Measurements from ENCODE around the gene STARD5.
"Not testable (repeated sequence)": the region's sequence is repeated elsewhere in the genome, so short reads cannot be mapped to it uniquely, and the experiment has no call there.

The STARD5 gene

DNA sequence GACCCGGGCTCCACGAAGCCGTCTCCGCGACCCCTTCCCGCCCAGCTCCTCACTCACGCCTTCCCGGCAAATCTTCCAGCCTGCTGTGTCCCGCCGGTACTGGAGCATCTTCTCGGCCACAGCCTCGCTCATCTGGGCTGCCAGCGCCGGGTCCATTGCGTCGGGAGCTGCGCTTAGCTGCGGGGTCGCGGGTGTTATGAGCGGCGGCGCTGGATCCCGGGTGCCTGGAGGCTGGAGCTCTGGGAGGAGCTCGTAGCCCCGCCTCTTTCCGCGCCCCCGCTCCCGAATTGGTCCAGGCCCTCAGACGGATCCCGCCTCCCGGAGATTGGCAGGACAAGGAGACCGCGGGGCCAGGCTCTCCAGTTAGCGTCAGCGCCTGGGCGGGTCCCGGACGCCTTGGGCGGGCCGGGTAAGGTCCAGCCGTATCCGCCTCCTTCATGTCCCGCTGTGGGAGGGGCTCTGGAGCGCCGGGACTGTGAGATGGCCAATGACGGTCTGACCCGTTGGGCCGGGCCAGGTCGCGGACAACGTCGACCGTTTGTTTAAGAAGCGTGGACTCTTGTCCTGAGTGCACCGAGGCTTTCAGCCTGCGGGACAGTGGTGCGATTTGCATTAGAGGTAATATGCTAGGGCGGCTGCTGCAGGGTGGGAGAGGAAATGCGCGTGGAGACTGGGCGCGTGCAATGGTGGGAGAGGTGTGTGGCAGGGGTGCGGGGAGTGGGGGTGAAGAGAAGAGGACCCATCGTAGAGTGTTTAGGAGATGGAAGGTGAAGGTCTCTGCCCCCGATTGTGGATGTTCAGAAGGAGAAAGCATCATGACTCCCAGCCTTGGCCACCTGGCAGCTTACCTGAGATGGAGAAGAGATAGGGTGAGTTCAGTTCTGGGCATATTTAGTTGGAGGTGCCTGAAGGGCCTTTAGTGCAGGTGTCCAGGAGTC, at the start of gene STARD5:
Gene STARD5, minus strand, starts transcription at position 198 of the 938 bp plus-strand sequence. Its CDS starts 42 bp downstream, at position 156.
- peak; percentile 93 for DNase-seq (ENCODE audit: low spot score)

DNA sequence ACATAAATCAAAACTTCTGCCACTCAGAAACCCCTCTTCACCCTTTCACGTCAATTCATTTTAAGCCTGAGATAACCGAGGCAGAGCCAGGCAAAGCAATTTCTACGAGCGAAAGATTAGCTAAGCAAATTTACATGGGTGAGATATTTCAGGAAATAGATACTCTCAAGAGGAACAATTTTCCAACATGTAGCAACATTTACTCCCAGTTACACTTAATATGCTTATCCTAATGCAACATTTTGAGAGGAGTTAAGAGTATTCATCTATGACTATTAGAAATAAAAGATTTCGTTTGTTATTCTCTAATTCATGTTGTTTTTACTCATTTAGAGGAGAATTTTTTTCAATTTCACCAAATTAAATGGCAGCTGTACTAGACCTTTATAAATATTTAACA, 49.2 kb upstream of the STARD5 start:
- no peak for DNase-seq (ENCODE audit: low spot score)

DNA sequence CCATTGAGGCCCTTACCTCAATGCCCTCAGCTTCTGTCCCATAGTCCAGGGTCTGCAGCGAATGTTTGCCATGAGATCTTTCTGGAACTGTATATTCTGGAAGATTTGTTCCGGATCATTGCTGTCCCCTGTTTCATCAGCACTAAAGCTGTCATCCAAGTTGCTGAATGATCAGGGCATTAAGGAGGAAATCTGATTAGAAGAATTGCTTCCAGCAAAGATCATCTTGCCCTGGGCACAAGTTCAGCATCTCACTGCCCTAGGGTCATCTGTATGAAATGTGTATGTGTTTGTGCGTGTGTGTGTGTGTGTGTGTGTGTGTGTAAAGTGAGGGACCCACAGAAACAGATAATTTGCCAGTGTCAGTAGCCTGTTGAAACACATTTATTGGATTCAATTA, 48.6 kb upstream of the STARD5 start:
- no peak for DNase-seq (ENCODE audit: low spot score)

DNA sequence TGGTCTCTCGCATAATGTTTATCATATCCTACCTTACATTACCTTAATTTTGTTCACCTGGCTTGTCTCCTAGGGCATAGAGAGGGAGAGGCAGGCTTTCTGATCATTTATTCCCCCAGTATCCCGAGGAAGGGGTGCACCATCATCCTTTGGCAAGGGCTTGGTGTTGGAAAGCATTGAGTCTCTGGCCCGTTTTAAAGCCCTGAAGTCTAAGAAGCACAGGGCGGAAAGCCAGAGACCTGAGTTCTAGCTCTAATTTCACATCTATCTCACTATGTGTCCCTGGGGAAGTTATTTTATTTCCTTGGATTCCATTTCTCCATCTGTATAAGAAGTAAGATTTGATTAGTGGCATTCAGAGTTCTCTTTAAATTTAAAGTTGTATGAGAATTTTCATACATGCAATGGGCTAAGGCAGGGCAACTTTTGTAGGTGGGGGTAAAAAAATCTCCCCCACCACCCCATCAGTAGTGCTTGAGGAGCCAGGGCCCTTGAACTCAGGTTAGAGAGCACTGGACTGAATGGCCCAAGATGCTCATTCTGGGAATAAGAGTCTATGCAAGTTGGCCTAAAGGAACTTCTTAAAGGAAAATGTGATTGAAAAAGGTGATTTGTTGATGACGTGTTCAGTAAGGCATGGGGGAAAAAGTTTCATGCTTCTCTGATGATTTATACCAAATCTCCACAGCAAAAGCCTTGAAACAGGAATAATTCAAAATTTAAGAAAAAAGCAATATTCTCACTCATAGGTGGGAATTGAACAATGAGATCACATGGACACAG, 40.0 kb upstream of the STARD5 start:
- DNase-seq (ENCODE audit: low spot score), result no peak

DNA sequence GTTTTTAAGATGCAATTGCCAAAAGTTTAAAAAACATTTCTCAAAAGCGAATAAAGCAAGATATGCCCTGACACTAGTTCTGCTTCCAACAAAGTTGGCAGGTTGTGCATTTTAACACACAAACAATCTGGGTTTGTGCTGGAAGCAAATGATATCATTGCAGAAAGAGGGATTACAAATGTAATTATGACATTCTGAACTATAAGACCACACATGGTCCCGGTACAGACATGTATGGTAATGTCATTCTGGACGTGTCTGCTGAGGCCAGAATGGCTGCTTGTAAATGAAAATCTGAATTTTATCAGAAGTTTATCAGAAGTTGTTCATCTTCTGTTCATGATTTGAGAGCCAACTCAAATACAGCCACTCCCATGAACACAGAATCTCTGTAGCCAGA, 39.3 kb upstream of the STARD5 start:
- DNase-seq (ENCODE audit: low spot score), result no peak

DNA sequence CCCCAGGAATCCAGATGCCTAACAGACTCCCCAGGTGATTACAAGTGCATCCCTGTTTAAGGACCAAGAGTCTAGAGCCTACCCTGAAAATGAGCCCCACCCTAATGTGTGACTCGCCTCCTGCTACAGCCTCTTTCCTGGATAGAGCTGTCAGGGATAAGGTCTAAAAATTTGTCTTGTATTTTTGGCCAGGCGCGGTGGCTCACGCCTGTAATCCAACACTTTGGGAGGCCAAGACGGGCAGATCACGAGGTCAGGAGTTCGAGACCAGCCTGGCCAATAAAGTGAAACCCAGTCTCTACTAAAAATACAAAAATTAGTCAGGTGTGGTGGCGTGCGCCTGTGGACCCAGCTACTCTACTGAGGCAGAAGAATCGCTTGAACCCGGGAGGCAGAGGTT, 38.8 kb upstream of the STARD5 start:
- DNase-seq (ENCODE audit: low spot score), result no peak

- DNase-seq (ENCODE audit: low spot score), result no peak
These were observed 38.0 kb upstream of the STARD5 start for GRCh38 chr15:81361891-81362290.

- DNase-seq (ENCODE audit: low spot score), result no peak
These were observed 36.5 kb upstream of the STARD5 start for GRCh38 chr15:81360491-81360890.

- DNase-seq (ENCODE audit: low spot score), result no peak
These were observed 34.3 kb upstream of the STARD5 start for GRCh38 chr15:81358248-81358647.

GRCh38 chr15:81357180-81357686, 33.3 kb upstream of the STARD5 start:
- DNase-seq (ENCODE audit: low spot score), result no peak

- DNase-seq (ENCODE audit: low spot score), result no peak
These were observed 32.3 kb upstream of the STARD5 start for GRCh38 chr15:81356252-81356651.

DNA sequence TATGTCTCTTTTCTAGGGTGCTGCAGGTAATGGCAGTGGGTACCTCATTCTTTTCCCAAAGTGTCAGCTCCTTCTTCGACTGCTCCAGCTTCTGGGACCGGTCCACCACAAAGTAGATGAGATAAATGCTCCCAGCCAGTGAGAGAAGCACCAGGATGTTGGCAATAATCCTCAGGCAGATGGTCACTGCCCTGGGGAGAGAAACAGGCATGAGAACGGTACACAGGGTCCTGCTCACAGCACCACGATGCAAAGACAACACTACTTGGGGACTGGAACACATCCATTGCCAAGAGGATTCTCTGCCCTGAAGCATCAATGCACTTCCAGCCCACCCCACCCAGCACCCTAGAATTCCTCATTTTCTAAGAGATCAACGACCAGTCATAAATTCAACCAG, 27.7 kb upstream of the STARD5 start:
- no peak for DNase-seq (ENCODE audit: low spot score)

- DNase-seq (ENCODE audit: low spot score), result no peak
These were observed 25.3 kb upstream of the STARD5 start for GRCh38 chr15:81349271-81349670.

- DNase-seq (ENCODE audit: low spot score), result not testable (repeated sequence)
These were observed 24.8 kb upstream of the STARD5 start for GRCh38 chr15:81348691-81349090.

GRCh38 chr15:81347910-81348309, 24.0 kb upstream of the STARD5 start:
- DNase-seq (ENCODE audit: low spot score), result no peak

GRCh38 chr15:81346611-81347010, 22.7 kb upstream of the STARD5 start:
- no peak for DNase-seq (ENCODE audit: low spot score)

GRCh38 chr15:81343371-81343770, 19.4 kb upstream of the STARD5 start:
- DNase-seq (ENCODE audit: low spot score), result no peak

DNA sequence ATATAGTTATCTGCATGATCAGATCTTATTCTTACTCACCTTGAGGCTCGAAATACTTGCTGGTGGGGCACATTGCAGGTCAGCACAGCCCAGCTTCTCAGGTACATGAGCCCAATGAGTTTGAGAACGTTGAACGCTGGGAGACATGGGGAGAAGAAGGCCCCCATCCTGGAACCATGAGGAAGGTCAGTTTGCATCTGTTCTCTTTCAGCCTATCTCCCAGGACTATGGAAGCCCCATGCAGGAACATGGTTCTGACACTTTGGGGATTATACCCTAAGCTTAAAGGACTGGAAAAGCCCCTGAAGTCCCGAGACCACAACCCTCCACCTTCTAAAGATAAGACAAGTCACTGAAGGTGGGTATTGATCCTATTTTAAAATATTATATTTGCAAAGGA, 17.4 kb upstream of the STARD5 start:
- no peak for DNase-seq (ENCODE audit: low spot score)

- DNase-seq (ENCODE audit: low spot score), result no peak
These were observed 15.9 kb upstream of the STARD5 start for GRCh38 chr15:81339851-81340250.

DNA sequence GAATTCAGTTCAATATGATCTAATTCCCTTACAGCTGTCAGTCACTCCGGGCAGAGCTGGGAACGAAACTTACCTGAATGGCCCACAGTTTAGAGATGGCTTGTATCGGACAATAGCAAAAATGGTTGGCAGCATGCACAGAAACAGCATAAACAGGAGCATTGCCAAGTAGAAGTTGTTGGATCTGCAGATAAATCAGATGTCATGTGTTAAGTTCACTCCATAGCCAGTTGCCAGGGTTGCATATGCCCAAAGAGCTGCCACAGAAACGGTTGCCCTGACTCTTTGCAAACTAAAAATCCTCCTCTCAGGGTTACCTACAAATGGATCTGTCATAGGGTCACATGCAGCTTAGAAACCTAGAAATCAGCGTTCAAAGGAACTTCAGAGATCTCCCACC, 15.4 kb upstream of the STARD5 start:
- no peak for DNase-seq (ENCODE audit: low spot score)

DNA sequence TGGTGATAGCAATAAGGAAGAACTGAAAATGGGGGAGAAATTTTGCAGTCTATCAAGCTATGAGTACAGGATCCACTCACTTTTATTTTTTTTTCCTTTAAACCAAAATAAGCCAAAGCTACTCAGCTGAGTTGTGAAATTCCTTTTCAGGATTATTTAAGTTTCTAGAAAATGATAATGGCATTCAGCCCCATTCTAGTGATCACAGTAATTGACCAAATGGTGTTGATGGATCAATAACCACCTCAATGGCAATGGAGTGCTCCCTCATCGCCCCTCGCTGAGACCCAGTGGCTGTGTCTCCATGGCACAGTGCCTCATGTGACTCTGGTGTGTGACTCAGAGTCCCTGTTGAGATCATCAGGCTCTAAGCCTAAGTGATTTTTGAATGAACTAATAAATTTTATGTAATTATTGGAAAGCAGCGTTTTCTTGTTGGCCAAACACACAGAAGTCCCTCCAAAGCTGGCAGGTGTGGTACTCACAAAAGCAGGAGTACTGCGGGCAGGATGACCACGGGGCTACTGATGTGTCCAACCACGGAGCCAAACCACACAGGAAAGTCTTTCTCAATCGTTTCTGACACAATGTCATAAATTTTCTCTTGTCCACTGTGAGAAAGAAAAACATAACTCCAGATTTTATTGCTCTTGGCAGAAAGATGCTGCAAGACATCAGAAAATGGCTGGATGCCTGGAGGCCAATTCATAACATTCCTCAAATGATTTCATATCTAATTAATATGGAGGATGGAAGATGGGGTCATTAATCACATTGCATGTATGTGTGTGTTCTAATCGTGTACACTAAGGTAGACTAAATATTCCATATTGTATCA, 14.4 kb upstream of the STARD5 start:
- no peak for DNase-seq (ENCODE audit: low spot score)

DNA sequence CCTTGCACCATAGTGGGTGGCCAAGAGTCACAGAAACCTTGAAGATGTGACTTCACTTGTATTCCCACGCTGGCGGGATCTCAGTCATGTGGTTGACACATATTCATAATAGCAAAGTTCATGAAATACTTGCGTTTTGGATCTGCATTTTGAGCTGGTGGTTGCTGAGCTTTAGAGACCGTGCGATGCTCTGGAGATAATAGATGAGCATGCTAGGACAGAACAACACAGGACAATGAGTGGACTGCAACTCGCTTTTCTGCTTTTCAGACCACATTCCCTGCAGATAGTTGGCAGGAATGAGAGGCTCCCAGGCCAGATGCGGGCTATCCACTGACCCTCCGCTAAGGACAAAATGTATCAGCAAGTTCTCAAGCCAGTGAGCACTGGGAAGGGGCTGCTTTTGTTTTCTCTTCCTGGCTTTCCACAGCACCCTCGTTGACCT, 13.8 kb upstream of the STARD5 start:
- no peak for DNase-seq (ENCODE audit: low spot score)
